MM.1S (cell line): Measurements from ENCODE around the gene NUP155.

Experiments used
- CTCF ChIP-seq: fragments of 300-600 bp; sonication (generic); IDR thresholded peaks from 2 replicates; pipeline ENCODE4 v1.5.1; 2016; ENCODE audit warnings: antibody characterized with exemption, low read length, mixed read lengths
- EZH2 ChIP-seq: fragments of 300-600 bp; sonication (generic); optimal IDR thresholded peaks from 2 replicates; pipeline ENCODE3; 2017; ENCODE audit warnings: low read depth, mild to moderate bottlenecking, antibody characterized with exemption, low read length, mixed read lengths
- EZH2phosphoT487 ChIP-seq: fragments of 300-600 bp; sonication (generic); IDR thresholded peaks from 2 replicates; pipeline ENCODE4 v1.6.1; 2018; ENCODE audit warnings: antibody characterized with exemption, low read length

- no peak for TF ChIP-seq EZH2
- TF ChIP-seq CTCF = peak; percentile 9; the same call in 1 of the 2 replicates
- no peak for TF ChIP-seq EZH2phosphoT487
These were observed 121.7 kb downstream of the NUP155 start, which contains the start of gene CPLANE1 for GRCh38 chr5:37248970-37249814.
